ENCODE data around the gene DNAH12. TPM values are rescaled to one million over a fixed set of nuclear protein-coding genes. Genes with fewer than 3 reads are reported as not detected.

Gene DNAH12
- total RNA-seq, 2 experiments from 2014 or later: 0.08 TPM; not detected in 1

DNA sequence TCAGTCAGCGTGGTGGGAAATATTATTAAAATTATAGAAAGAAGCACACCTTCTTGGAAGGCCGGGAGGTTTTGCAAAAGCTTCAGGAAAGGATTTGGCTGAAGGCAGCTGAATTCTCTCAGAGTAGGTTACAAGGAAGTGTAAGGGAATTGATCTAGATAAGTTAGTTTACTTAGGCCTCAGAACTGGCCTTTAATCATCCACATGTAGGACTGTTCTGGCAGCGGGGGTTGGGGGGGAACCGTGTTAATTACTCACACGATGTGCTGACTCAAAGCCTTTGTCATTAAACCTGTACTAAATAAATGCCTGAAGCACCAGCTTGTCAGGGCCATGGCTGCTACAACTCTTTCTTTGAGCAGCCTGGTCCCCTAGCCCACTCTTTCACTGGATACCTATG is 264.5 kb downstream of the DNAH12 start:
- no peak overlapping the region for H3K27ac Mint-ChIP-seq

DNA sequence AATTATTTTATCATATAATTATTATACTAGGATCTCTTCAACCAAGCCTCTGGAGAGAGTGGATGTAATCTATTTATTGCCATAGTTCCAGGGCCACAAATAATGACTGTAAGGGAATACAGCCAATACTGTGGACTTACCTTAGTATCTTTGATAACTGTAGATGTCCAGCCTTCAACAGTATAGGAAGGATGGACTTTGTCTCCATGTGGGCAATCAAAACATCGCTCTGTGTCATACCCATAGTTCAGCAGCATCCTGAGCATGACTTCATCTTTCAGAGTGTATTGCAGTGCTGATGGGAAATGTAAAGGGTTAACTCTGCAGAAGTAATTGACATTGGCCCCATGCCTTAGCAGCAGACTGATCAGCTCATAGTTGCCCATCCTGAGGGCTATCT is 265.9 kb downstream of the DNAH12 start:
- H3K27ac Mint-ChIP-seq: no peak overlapping the region
- H3K27me3 Mint-ChIP-seq: no peaks in the 10 kb centered on the region
- peaks cover 7% of the 10 kb centered on the region for H3K36me3 Mint-ChIP-seq
- peaks cover 2% of the 10 kb centered on the region for H3K9me3 Mint-ChIP-seq
- H3K4me3 Mint-ChIP-seq: no peak overlapping the region
- no peak for DNase-seq
- H3K4me1 Mint-ChIP-seq: peaks cover 4% of the 10 kb centered on the region

More for the DNA sequence above, 264.5 kb downstream of the DNAH12 start:
- Mint-ChIP-seq H3K36me3 (peaks cover 7% of the 10 kb centered on the region), H3K4me3 (no peak overlapping the region), H3K4me1 (peaks cover 4% of the 10 kb centered on the region), H3K27me3 (no peaks in the 10 kb centered on the region), H3K9me3 (peaks cover 2% of the 10 kb centered on the region)
- no peak for DNase-seq

DNA sequence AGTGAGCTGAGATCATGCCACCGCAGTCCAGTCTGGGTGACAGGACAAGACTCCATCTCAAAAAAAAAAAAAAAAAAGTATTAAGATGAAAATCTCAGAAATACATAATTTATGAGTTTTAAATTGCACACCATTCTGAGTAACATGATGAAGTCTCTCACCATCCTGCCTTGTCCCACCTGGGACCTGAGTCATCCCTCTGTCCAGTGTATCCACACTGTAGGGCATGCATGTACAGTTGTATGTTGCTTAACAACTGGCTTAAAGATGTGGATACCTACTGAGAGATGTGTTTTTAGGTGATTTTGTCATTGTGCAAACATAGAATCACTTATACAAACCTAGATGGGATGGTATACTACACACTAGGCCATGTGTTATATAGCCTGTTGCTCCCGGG is 268.8 kb downstream of the DNAH12 start:
- Mint-ChIP-seq H3K9me3 (peaks cover 1% of the 10 kb centered on the region), H3K4me1 (no peaks in the 10 kb centered on the region), H3K27me3 (no peaks in the 10 kb centered on the region), H3K4me3 (no peak overlapping the region), H3K27ac (no peak overlapping the region), H3K36me3 (peaks cover 12% of the 10 kb centered on the region)
- DNase-seq: no peak

DNA sequence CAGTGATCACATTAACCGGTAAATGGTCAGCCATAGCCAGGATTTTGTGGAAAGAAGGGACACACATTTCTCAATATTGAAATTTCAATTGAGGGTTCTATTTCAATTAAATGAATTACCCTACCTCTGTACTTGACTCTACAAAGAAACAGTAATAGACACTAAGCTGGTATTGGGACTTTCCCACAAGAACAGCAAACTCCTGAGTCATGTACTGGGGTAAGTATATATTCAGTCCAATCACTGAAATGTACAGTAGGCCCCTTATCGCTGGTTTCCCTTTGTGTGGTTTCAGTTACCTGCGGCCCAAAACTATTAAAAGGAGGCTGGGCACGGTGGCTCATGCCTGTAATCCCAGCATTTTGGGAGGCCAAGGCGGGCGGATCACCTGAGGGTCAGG is 269.3 kb downstream of the DNAH12 start:
- H3K9me3 Mint-ChIP-seq: no peaks in the 10 kb centered on the region
- peaks cover 12% of the 10 kb centered on the region for H3K36me3 Mint-ChIP-seq
- no peak overlapping the region for H3K4me3 Mint-ChIP-seq
- no peaks in the 10 kb centered on the region for H3K27me3 Mint-ChIP-seq
- no peak overlapping the region for H3K27ac Mint-ChIP-seq
- DNase-seq: no peak
- no peaks in the 10 kb centered on the region for H3K4me1 Mint-ChIP-seq

DNA sequence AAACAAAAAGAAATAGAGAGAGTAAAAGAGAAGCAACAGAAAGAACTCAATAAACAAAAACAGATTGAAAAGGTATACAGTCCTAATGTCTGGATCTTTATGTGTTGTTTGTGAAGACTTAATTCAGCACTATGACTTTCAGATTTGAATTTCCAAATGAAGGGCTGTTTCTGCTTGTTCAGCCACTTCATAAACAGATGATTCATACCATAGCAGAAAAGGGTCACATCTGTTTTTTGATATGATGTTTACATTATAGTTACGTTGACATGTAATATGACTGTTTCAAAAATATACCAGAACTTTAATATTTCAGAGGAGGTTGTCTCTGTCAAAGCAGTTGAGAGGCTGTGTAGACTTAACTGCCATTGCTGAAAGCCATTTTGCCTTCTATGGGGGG is 275.7 kb downstream of the DNAH12 start:
- Mint-ChIP-seq H3K27me3 (no peaks in the 10 kb centered on the region), H3K4me1 (no peaks in the 10 kb centered on the region), H3K9me3 (peaks cover 11% of the 10 kb centered on the region), H3K27ac (no peak overlapping the region), H3K4me3 (no peak overlapping the region), H3K36me3 (peaks cover 47% of the 10 kb centered on the region)
- no peak for DNase-seq

DNA sequence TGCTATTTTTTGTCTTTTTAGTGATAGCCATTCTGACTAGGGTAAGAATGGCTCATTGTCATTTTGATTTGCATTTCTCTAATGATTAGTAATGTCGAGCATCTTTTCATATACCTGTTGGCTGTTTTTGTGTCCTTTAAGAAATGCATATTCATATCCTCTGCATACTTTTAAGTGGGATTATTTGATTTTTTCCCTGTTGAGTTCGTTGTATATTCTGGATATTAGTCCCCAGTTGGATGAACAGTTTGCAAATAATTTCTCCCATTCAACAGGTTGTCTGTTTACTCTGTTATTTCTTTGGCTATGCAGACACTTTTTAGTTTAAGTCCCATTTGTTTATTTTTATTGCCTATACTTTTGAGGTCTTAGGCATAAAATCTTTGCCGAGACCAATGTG is 282.2 kb downstream of the DNAH12 start:
- Mint-ChIP-seq H3K4me3 (no peak overlapping the region), H3K4me1 (no peaks in the 10 kb centered on the region), H3K36me3 (peaks cover 64% of the 10 kb centered on the region), H3K27me3 (no peaks in the 10 kb centered on the region), H3K9me3 (peaks cover 16% of the 10 kb centered on the region), H3K27ac (no peak overlapping the region)
- no peak for DNase-seq

DNA sequence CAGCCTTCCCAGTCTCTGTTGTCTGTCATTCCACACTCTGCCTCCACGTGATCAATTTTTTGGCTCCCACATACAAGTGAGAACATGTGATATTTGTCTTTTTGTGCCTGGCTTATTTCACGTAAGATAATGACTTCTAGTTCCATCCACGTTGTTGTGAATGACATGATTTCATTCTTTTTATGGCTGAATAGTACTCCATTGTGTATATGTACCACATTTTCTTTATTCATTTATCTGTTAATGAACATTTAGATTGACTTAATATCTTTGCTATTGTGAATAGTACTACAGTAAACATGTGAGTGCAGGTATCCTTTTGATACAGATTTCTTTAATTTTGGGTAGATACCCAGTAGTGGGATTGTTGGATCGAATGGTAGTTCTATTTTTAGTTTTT is 283.0 kb downstream of the DNAH12 start:
- Mint-ChIP-seq H3K9me3 (peaks cover 16% of the 10 kb centered on the region), H3K36me3 (peaks cover 56% of the 10 kb centered on the region), H3K4me1 (no peaks in the 10 kb centered on the region), H3K27me3 (no peaks in the 10 kb centered on the region), H3K4me3 (no peak overlapping the region), H3K27ac (no peak overlapping the region)
- no peak for DNase-seq

DNA sequence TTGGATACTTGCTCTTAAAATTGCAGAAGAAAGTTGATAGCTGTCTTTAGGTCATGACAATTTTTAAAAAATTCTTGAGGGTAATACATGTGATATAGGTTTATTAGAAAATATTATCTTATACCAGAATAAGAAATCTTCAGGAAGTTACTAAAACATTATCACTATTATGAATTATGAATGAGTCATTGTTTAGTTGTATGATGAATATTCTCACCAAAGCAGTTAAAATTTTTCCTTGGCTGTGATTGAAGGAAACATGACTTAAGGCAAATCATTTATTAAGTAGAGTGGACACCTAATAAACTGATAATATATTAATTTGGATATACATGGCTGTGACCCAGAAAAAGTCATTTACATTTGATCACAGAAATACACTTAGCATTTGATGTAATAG is 286.5 kb downstream of the DNAH12 start:
- peaks cover 26% of the 10 kb centered on the region for H3K36me3 Mint-ChIP-seq
- no peak for DNase-seq
- H3K9me3 Mint-ChIP-seq: peaks cover 3% of the 10 kb centered on the region
- no peaks in the 10 kb centered on the region for H3K27me3 Mint-ChIP-seq
- H3K4me1 Mint-ChIP-seq: no peaks in the 10 kb centered on the region
- H3K27ac Mint-ChIP-seq: no peak overlapping the region
- H3K4me3 Mint-ChIP-seq: no peak overlapping the region

DNA sequence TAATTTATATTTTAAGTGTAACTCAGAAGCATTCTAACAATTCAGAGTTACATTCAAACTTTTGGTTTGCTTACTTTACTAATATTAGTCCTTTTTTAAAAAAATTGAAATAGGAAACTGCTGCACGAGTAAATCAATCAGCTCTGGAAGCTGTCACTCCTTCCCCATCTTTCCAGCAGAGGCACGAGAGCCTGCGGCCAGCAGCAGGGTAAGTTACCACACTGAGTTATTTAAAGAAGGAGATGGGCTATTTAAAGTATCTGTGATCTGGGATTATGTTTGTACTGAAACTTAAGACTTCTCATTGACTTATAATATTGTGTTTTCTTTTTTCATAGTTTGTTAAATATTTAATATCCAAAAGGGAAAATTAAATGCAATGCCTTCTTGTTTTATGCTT is 287.3 kb downstream of the DNAH12 start:
- Mint-ChIP-seq H3K27me3 (no peaks in the 10 kb centered on the region), H3K36me3 (peaks cover 19% of the 10 kb centered on the region)
- no peak for DNase-seq

DNA sequence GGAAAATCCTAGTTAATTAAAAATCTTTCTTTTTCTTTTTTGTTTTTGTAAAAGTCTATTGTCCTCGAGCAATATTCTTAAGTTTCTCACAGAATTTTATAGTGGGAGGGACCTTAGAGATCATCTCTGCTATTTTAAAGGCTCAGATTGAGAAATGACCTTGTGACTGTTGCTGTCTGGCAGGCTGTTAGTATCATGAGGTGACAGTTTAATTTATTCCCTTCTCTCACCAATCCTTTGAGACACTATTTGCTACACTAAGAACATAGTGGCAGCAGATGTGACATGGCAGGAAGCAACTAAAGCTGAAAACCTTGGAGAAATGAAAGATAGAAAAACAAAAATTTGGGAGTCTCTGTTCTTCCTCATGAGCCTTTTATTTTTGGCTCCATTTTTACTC is 291.7 kb downstream of the DNAH12 start:
- Mint-ChIP-seq H3K27me3 (no peaks in the 10 kb centered on the region), H3K36me3 (peaks cover 10% of the 10 kb centered on the region)
- DNase-seq: no peak

More for the DNA sequence above, 287.3 kb downstream of the DNAH12 start:
- H3K4me1 Mint-ChIP-seq: no peaks in the 10 kb centered on the region
- H3K9me3 Mint-ChIP-seq: no peaks in the 10 kb centered on the region
- no peak overlapping the region for H3K4me3 Mint-ChIP-seq
- H3K27ac Mint-ChIP-seq: no peak overlapping the region

DNA sequence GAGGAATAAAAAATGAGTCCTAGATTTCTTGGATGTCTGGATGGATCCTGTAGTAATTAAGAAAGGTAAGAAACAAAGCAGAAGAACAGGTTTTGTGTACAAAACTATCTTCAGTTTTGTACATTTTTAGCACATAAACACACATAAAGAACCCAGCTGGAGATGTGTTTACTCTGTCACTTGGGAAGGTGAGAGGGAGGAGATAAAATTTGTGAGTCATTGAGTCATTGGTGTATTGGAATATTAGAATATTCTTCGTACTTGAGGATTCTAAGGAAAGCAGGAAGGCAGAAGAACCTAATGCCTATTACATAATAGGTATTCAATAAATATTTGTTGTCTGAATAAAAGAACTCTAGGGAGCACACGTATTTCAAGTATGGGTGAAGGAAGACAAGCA is 299.2 kb downstream of the DNAH12 start:
- no peak overlapping the region for H3K4me3 Mint-ChIP-seq

More for the DNA sequence above, 291.7 kb downstream of the DNAH12 start:
- no peaks in the 10 kb centered on the region for H3K4me1 Mint-ChIP-seq
- no peak overlapping the region for H3K27ac Mint-ChIP-seq
- H3K9me3 Mint-ChIP-seq: no peaks in the 10 kb centered on the region
- H3K4me3 Mint-ChIP-seq: no peak overlapping the region

More for the DNA sequence above, 299.2 kb downstream of the DNAH12 start:
- Mint-ChIP-seq H3K36me3 (peaks cover 18% of the 10 kb centered on the region), H3K27ac (no peak overlapping the region), H3K27me3 (no peaks in the 10 kb centered on the region), H3K9me3 (no peaks in the 10 kb centered on the region), H3K4me1 (no peaks in the 10 kb centered on the region)
- DNase-seq: no peak

Other genes with a start within 250 kb of the DNAH12 start
- 10 to 100 TPM; 30.8 to 31.0 TPM for gene PDE12, start 11.9 kb upstream of the DNAH12 start, total RNA-seq
- 10 to 100 TPM; 67.4 to 67.8 TPM for gene ARF4, start 53.0 kb upstream of the DNAH12 start, total RNA-seq
- 10 to 100 TPM in 1 of 2 experiments, 1 to 10 TPM in 1; 9.9 to 11.5 TPM for gene DENND6A, start 148.7 kb upstream of the DNAH12 start, total RNA-seq
- gene SLMAP, start 212.0 kb upstream of the DNAH12 start, total RNA-seq: 10 to 100 TPM; 51.2 to 52.8 TPM